Endothelial cell of umbilical vein (primary cell): Measurements from ENCODE around the gene ATXN1.

Source experiments
- EZH2 ChIP-seq: IDR thresholded peaks from 2 replicates; pipeline ENCODE4 v1.6.1; 2012; ENCODE audit warnings: borderline replicate concordance, low read depth, mild to moderate bottlenecking, moderate library complexity, low read length, inconsistent platforms; ENCODE audit not compliant: severe bottlenecking
- GATA2 ChIP-seq: IDR thresholded peaks from 2 replicates; pipeline ENCODE4 v1.7.0; 2011; ENCODE audit warnings: low read depth, mild to moderate bottlenecking, moderate library complexity, mixed read lengths, low read length; ENCODE audit not compliant: insufficient read length, insufficient read depth
- JUN ChIP-seq: IDR thresholded peaks from 2 replicates; pipeline ENCODE4 v1.6.1; 2011; ENCODE audit warnings: borderline replicate concordance, low read depth; ENCODE audit not compliant: insufficient read length, insufficient read depth
- MAX ChIP-seq: IDR thresholded peaks from 2 replicates; pipeline ENCODE4 v1.6.1; 2011; ENCODE audit not compliant: insufficient read depth, insufficient read length
- MYC ChIP-seq: IDR thresholded peaks from one replicate; pipeline ENCODE4 v1.6.1; 2011; ENCODE audit warnings: mild to moderate bottlenecking, low read depth, low read length
- POLR2A ChIP-seq: IDR thresholded peaks from 2 replicates; pipeline ENCODE4 v1.6.1; 2012; ENCODE audit warnings: low read depth, mild to moderate bottlenecking, control low read depth, low read length
- POLR2AphosphoS5 ChIP-seq: IDR thresholded peaks from 2 replicates; pipeline ENCODE4 v1.6.1; 2012; ENCODE audit warnings: low read depth, mild to moderate bottlenecking, control low read depth, low read length, moderate library complexity; ENCODE audit not compliant: insufficient read depth
- TF ChIP-seq, protein P1 (sequence below), 2 donors: IDR thresholded peaks; 1 replicate in 1 of 2; 2 replicates in 1 of 2; pipeline ENCODE4 v1.5.1; 2011; ENCODE audit warnings: low read length in 2 of 2, mild to moderate bottlenecking in 2 of 2, moderate library complexity in 2 of 2, control low read depth in 1 of 2, inconsistent platforms in 1 of 2, low read depth in 1 of 2; ENCODE audit not compliant: insufficient read depth in 1 of 2; ENCODE audit errors: extremely low read depth in 1 of 2

GRCh38 chr6:16480763-16481560, 280.3 kb downstream of the ATXN1 start:
- no peak for TF ChIP-seq POLR2A
- TF ChIP-seq, protein P1, sequence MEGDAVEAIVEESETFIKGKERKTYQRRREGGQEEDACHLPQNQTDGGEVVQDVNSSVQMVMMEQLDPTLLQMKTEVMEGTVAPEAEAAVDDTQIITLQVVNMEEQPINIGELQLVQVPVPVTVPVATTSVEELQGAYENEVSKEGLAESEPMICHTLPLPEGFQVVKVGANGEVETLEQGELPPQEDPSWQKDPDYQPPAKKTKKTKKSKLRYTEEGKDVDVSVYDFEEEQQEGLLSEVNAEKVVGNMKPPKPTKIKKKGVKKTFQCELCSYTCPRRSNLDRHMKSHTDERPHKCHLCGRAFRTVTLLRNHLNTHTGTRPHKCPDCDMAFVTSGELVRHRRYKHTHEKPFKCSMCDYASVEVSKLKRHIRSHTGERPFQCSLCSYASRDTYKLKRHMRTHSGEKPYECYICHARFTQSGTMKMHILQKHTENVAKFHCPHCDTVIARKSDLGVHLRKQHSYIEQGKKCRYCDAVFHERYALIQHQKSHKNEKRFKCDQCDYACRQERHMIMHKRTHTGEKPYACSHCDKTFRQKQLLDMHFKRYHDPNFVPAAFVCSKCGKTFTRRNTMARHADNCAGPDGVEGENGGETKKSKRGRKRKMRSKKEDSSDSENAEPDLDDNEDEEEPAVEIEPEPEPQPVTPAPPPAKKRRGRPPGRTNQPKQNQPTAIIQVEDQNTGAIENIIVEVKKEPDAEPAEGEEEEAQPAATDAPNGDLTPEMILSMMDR (IDR thresholded peaks at IDR 0.05; ENCODE audit: extremely low read depth in 1 of 2, insufficient read depth in 1 of 2, low read depth in 1 of 2, low read length in 2 of 2), result no peak
- no peak for TF ChIP-seq JUN
- no peak for TF ChIP-seq POLR2AphosphoS5
- no peak for TF ChIP-seq MAX
- no peak for TF ChIP-seq EZH2
- no peak for TF ChIP-seq GATA2
- no peak for TF ChIP-seq MYC
